Tibial nerve (tissue), 3 donors: ENCODE data around the gene CHSY3.

Experiments
- CTCF ChIP-seq, 5 experiments: fragments of 200-600 bp in 3 of 5; fragments of 450-650 bp in 2 of 5; sonication (generic) in 3 of 5; IDR thresholded peaks; one replicate each; pipeline ENCODE4 v1.5.1; 2016 to 2019; ENCODE audit warnings: antibody characterized with exemption in 5 of 5, mild to moderate bottlenecking in 3 of 5, moderate library complexity in 2 of 5
- POLR2A ChIP-seq, 2 donors: fragments of 450-650 bp; IDR thresholded peaks; one replicate each; pipeline ENCODE4 v1.6.1; 2017; ENCODE audit warnings: antibody characterized with exemption in 2 of 2, mild to moderate bottlenecking in 2 of 2, moderate library complexity in 2 of 2

DNA sequence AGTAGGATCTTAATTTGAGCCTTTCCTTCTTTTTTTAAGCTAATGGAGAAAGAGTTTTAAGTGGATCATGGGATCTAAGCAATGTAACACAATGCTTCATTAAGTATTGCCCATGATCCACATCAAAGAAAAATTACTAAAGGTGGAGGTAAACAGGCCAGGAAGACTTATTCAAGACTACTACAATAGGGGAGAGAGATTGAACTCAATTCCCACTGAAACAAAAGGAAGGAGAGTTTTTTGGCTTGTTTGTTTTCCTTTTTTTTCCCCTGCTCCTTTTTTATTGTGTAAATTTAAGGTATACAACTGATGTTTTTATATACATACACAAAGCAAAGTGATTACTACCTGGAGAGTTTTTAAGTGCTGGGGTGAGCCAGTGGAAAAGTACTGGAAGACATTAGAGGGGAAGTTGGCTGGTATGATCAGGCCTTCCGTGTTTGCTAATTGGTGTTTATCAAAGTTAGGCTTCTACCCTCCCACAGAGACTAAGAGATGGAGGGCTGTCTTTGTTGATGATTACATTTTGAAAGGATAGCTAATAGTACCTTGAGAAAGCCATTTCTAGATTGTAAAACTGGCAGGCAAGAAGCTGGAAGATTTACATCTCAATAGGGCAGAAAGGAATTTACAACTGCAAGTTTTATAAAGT lies 262.7 kb downstream of the CHSY3 start:
- TF ChIP-seq POLR2A (IDR thresholded peaks at IDR 0.05): no peak
- TF ChIP-seq CTCF (IDR thresholded peaks at IDR 0.05): no peak
